Nephron progenitor cell (in vitro differentiated cells): ENCODE results near the gene KCTD6.
"Not testable (repeated sequence)": the region's sequence is repeated elsewhere in the genome, so short reads cannot be mapped to it uniquely, and the experiment has no call there.

Experiments used
- DNase-seq: peaks from one replicate; pipeline ENCODE4 v3.0.0; 2021
- H3K27ac Mint-ChIP-seq: 2 replicates; pipeline ENCODE4 v1.8.0; 2021; ENCODE audit warnings: mild to moderate bottlenecking, moderate library complexity, mixed read lengths
- H3K27me3 Mint-ChIP-seq: 2 replicates; pipeline ENCODE4 v1.8.0; 2021; ENCODE audit warnings: mild to moderate bottlenecking, low read depth, mixed read lengths; ENCODE audit not compliant: poor library complexity
- H3K36me3 Mint-ChIP-seq: 2 replicates; pipeline ENCODE4 v1.8.0; 2021; ENCODE audit warnings: low read depth, mixed read lengths
- H3K4me1 Mint-ChIP-seq: 2 replicates; pipeline ENCODE4 v1.8.0; 2021; ENCODE audit warnings: mixed read lengths
- H3K4me3 Mint-ChIP-seq: 2 replicates; pipeline ENCODE4 v1.8.0; 2021; ENCODE audit warnings: mild to moderate bottlenecking, moderate library complexity, mixed read lengths
- H3K9me3 Mint-ChIP-seq: 2 replicates; pipeline ENCODE4 v1.8.0; 2021; ENCODE audit warnings: mild to moderate bottlenecking, moderate library complexity, mixed read lengths
- TF ChIP-seq, protein P1 (sequence below): fragments of 200-600 bp; sonication (generic); IDR thresholded peaks from 2 replicates; pipeline ENCODE4 v1.5.0; 2021; ENCODE audit warnings: antibody characterized with exemption

KCTD6 gene

GRCh38 chr3:58521336-58521670, 29.4 kb downstream of the KCTD6 start:
- H3K4me3 Mint-ChIP-seq = no peak overlapping the region
- peaks cover 5% of the 10 kb centered on the region for H3K36me3 Mint-ChIP-seq
- H3K27me3 Mint-ChIP-seq = no peaks in the 10 kb centered on the region
- H3K27ac Mint-ChIP-seq = no peak overlapping the region
- no peak for DNase-seq
- H3K9me3 Mint-ChIP-seq = no peaks in the 10 kb centered on the region
- H3K4me1 Mint-ChIP-seq = peaks cover 57% of the 10 kb centered on the region
- TF ChIP-seq, protein P1, sequence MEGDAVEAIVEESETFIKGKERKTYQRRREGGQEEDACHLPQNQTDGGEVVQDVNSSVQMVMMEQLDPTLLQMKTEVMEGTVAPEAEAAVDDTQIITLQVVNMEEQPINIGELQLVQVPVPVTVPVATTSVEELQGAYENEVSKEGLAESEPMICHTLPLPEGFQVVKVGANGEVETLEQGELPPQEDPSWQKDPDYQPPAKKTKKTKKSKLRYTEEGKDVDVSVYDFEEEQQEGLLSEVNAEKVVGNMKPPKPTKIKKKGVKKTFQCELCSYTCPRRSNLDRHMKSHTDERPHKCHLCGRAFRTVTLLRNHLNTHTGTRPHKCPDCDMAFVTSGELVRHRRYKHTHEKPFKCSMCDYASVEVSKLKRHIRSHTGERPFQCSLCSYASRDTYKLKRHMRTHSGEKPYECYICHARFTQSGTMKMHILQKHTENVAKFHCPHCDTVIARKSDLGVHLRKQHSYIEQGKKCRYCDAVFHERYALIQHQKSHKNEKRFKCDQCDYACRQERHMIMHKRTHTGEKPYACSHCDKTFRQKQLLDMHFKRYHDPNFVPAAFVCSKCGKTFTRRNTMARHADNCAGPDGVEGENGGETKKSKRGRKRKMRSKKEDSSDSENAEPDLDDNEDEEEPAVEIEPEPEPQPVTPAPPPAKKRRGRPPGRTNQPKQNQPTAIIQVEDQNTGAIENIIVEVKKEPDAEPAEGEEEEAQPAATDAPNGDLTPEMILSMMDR = no peak

GRCh38 chr3:58521917-58522631, 30.2 kb downstream of the KCTD6 start:
- no peak for DNase-seq
- Mint-ChIP-seq H3K27me3 (no peaks in the 10 kb centered on the region), H3K27ac (peak overlapping the region; percentile 60), H3K36me3 (peaks cover 9% of the 10 kb centered on the region), H3K4me1 (peaks cover 59% of the 10 kb centered on the region), H3K4me3 (no peak overlapping the region), H3K9me3 (peaks cover 3% of the 10 kb centered on the region)
- TF ChIP-seq, protein P1 = no peak

- Mint-ChIP-seq H3K27me3 (no peaks in the 10 kb centered on the region), H3K4me1 (peaks cover 56% of the 10 kb centered on the region), H3K36me3 (peaks cover 9% of the 10 kb centered on the region), H3K9me3 (peaks cover 3% of the 10 kb centered on the region), H3K27ac (no peak overlapping the region), H3K4me3 (no peak overlapping the region)
- TF ChIP-seq, protein P1 = no peak
- no peak for DNase-seq
Observed at GRCh38 chr3:58522759-58523425, 31.0 kb downstream of the KCTD6 start.

- Mint-ChIP-seq H3K4me3 (no peak overlapping the region), H3K4me1 (peaks cover 51% of the 10 kb centered on the region)
Observed at GRCh38 chr3:58524326-58524888, 32.5 kb downstream of the KCTD6 start.

GRCh38 chr3:58526515-58526957, 34.6 kb downstream of the KCTD6 start:
- Mint-ChIP-seq H3K4me1 (peaks cover 30% of the 10 kb centered on the region), H3K27me3 (peaks cover 3% of the 10 kb centered on the region), H3K4me3 (no peak overlapping the region), H3K9me3 (peaks cover 3% of the 10 kb centered on the region), H3K36me3 (peaks cover 4% of the 10 kb centered on the region), H3K27ac (no peak overlapping the region)
- TF ChIP-seq, protein P1 = no peak
- no peak for DNase-seq

More at GRCh38 chr3:58524326-58524888, 32.5 kb downstream of the KCTD6 start:
- peaks cover 3% of the 10 kb centered on the region for H3K27me3 Mint-ChIP-seq
- H3K36me3 Mint-ChIP-seq = peaks cover 4% of the 10 kb centered on the region
- peaks cover 3% of the 10 kb centered on the region for H3K9me3 Mint-ChIP-seq
- TF ChIP-seq, protein P1 = no peak
- no peak overlapping the region for H3K27ac Mint-ChIP-seq
- no peak for DNase-seq

DNA sequence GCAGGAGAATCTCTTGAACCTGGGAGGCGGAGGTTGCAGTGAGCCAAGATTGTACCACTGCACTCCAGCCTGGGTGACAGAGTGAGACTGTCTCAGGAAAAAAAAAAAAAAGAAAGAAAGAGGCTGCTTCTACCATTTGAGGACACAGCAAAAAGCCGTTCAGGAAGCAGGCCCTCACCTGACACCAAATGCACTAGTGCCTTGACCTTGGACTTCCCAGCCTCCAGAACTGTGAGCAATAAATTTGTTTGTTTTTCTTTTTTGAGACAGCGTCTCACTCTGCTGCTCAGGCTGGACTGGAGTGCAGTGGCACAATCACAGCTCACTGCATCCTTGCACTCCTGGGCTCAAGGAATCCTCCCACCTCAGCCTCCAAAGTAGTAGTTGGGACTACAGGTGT, 35.5 kb downstream of the KCTD6 start:
- H3K27me3 Mint-ChIP-seq, H3K4me3 Mint-ChIP-seq: not testable (repeated sequence)
- H3K4me1 Mint-ChIP-seq = peaks cover 23% of the 10 kb centered on the region

More for the DNA sequence above, 35.5 kb downstream of the KCTD6 start:
- not testable (repeated sequence) for DNase-seq, H3K36me3 Mint-ChIP-seq, H3K27ac Mint-ChIP-seq, H3K9me3 Mint-ChIP-seq
